ENCODE results near the gene YTHDF2. TPM values are rescaled to one million over a fixed set of nuclear protein-coding genes. Genes with fewer than 3 reads are reported as not detected.

Gene YTHDF2
- total and polyA plus RNA-seq, 2 donors (not counting 1 experiment from before 2014, with no cell fraction given) = 26.3 to 58.8 TPM

GRCh38 chr1:28807046-28807445 is 70.3 kb downstream of the YTHDF2 start:
- Histone ChIP-seq H3K9ac (ENCODE audit: low read length) (no peak overlapping the region), H3K27ac (ENCODE audit: low read length in 2 of 2) (no peak overlapping the region), H3K36me3 (replicated peaks in 1 of 2; ENCODE audit: control extremely low read depth in 1 of 2, control insufficient read depth in 1 of 2, extremely low read depth in 1 of 2, insufficient read depth in 2 of 2, low read length in 1 of 2) (no peaks in the 10 kb centered on the region), H3K9me3 (ENCODE audit: control extremely low read depth in 1 of 3, control insufficient read depth in 2 of 3, insufficient read depth in 1 of 3, low read length in 2 of 3) (peaks cover 0 to 3% (median 0%) of the 10 kb centered on the region in 3 donors), H3K4me2 (replicated peaks; ENCODE audit: low read depth, low read length, poor library complexity, severe bottlenecking) (no peak overlapping the region), H3K4me3 (ENCODE audit: control extremely low read depth in 1 of 5, extremely low read depth in 1 of 5, insufficient read depth in 1 of 5, low read depth in 2 of 5, low read length in 4 of 5) (no peak overlapping the region), H2AFZ (ENCODE audit: insufficient read depth, low read depth, low read length, poor library complexity, severe bottlenecking) (no peak overlapping the region), H4K20me1 (ENCODE audit: control insufficient read depth, insufficient read depth, low read length, poor library complexity, severe bottlenecking) (no peaks in the 10 kb centered on the region), H3K4me1 (ENCODE audit: control insufficient read depth in 2 of 2, insufficient read depth in 2 of 2, low read length in 2 of 2) (no peaks in the 10 kb centered on the region), H3K79me2 (ENCODE audit: control insufficient read depth, insufficient read depth, low read length) (no peaks in the 10 kb centered on the region), H3K27me3 (replicated peaks in 1 of 4; ENCODE audit: control extremely low read depth in 1 of 4, control insufficient read depth in 3 of 4, insufficient read depth in 4 of 4, low read length in 3 of 4) (peaks cover 0 to 24% (median 13%) of the 10 kb centered on the region in 4 experiments)
- no peak for ATAC-seq (ENCODE audit: low read depth)
- Mint-ChIP-seq H3K4me1 (peaks cover 2% of the 10 kb centered on the region), H3K9me3 (ENCODE audit: insufficient read depth) (no peaks in the 10 kb centered on the region), H3K27me3 (peaks cover 34% of the 10 kb centered on the region), H3K27ac (no peak overlapping the region), H3K4me3 (no peak overlapping the region)
- TF ChIP-seq EZH2 (IDR thresholded peaks at IDR 0.05; ENCODE audit: borderline replicate concordance, insufficient read depth, low read depth, low read length, poor library complexity, severe bottlenecking) = no peak
- TF ChIP-seq CTCF (IDR thresholded peaks at IDR 0.05) = no peak
- 87% methylated on average over 2 of the region's 4 CpGs for WGBS (ENCODE audit: insufficient coverage)
- ChIA-PET CTCF (no interaction called here), POLR2A (no interaction called here)
- DNase-seq = no peak
- intact Hi-C loops (cut with micrococcal nuclease) = no loop called here

DNA sequence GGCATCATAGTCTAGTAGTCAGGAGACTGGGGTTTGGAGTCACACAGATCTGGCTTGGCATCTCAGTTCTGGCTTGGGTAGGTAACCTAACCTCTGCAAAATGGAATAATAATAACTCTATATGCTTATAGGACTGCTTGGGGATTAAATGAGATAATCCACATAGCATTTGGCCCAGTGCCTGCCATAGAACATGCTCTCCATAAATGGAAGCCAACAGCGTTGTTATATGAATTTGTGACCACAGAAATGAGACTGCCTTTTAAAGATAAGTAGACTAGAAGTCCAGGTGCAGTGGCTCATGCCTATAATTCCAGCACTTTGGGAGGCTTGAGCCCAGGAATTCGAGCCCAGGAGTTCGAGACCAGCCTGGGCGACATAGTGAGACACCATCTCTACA is 71.2 kb downstream of the YTHDF2 start:
- ATAC-seq (ENCODE audit: low read depth) (no peak), DNase-seq (no peak)
- Mint-ChIP-seq H3K27ac (no peak overlapping the region), H3K27me3 (peaks cover 40% of the 10 kb centered on the region), H3K9me3 (ENCODE audit: insufficient read depth) (no peaks in the 10 kb centered on the region), H3K4me3 (no peak overlapping the region), H3K4me1 (peaks cover 6% of the 10 kb centered on the region)
- Histone ChIP-seq H3K4me3 (ENCODE audit: control extremely low read depth in 1 of 5, extremely low read depth in 1 of 5, insufficient read depth in 1 of 5, low read depth in 2 of 5, low read length in 4 of 5) (no peak overlapping the region), H3K27ac (ENCODE audit: low read length in 2 of 2) (no peak overlapping the region), H3K36me3 (replicated peaks in 1 of 2; ENCODE audit: control extremely low read depth in 1 of 2, control insufficient read depth in 1 of 2, extremely low read depth in 1 of 2, insufficient read depth in 2 of 2, low read length in 1 of 2) (no peaks in the 10 kb centered on the region), H4K20me1 (ENCODE audit: control insufficient read depth, insufficient read depth, low read length, poor library complexity, severe bottlenecking) (no peaks in the 10 kb centered on the region), H3K79me2 (ENCODE audit: control insufficient read depth, insufficient read depth, low read length) (no peaks in the 10 kb centered on the region), H3K9me3 (ENCODE audit: control extremely low read depth in 1 of 3, control insufficient read depth in 2 of 3, insufficient read depth in 1 of 3, low read length in 2 of 3) (peaks cover 0 to 3% (median 0%) of the 10 kb centered on the region in 3 donors), H3K9ac (ENCODE audit: low read length) (no peak overlapping the region), H3K4me1 (ENCODE audit: control insufficient read depth in 2 of 2, insufficient read depth in 2 of 2, low read length in 2 of 2) (peaks cover 0 to 4% of the 10 kb centered on the region in 2 donors), H3K4me2 (replicated peaks; ENCODE audit: low read depth, low read length, poor library complexity, severe bottlenecking) (no peak overlapping the region), H2AFZ (ENCODE audit: insufficient read depth, low read depth, low read length, poor library complexity, severe bottlenecking) (no peak overlapping the region), H3K27me3 (replicated peaks in 1 of 4; ENCODE audit: control extremely low read depth in 1 of 4, control insufficient read depth in 3 of 4, insufficient read depth in 4 of 4, low read length in 3 of 4) (peaks cover 0 to 31% (median 16%) of the 10 kb centered on the region in 4 experiments)
- ChIA-PET POLR2A (no interaction called here), CTCF (no interaction called here)
- intact Hi-C loops (cut with micrococcal nuclease) = no loop called here
- TF ChIP-seq EZH2 (IDR thresholded peaks at IDR 0.05; ENCODE audit: borderline replicate concordance, insufficient read depth, low read depth, low read length, poor library complexity, severe bottlenecking) (no peak), CTCF (IDR thresholded peaks at IDR 0.05) (no peak)
- WGBS (ENCODE audit: insufficient coverage) = 14% methylated on average over 1 of the region's 4 CpGs

Measured in B cell (primary cell).